IMR-90 (cell line): ENCODE results near the gene NDUFV3. TPM values are rescaled to one million over a fixed set of nuclear protein-coding genes. Genes with fewer than 3 reads are reported as not detected.

ENCODE experiments used
- ATAC-seq: fragments of 200-7000 bp; cut with Tn5 transposase; 2 replicates; pipeline ENCODE4 v1.9.1; 2020; ENCODE audit warnings: low read depth, mild to moderate bottlenecking, moderate library complexity
- BruUV-seq: library from RNA; stranded (reverse); fragments of 400-500 nt; replicated peaks from 2 replicates; lab custom pipeline; 2021; lab: Mats Ljungman, UMichigan
- CTCF ChIA-PET: fragments of 300-600 bp; formaldehyde crosslinking; extraction: SDS; loops from one replicate; lab custom pipeline; 2021; ENCODE audit warnings: antibody characterized with exemption; lab: Yijun Ruan, JAX
- POLR2A ChIA-PET: fragments of 300-600 bp; sonication (Branson Sonifier 250); formaldehyde crosslinking; loops from one replicate; lab custom pipeline; 2022; ENCODE audit warnings: antibody characterized with exemption; ENCODE audit not compliant: unreplicated experiment; lab: Charles Lee
- DNase-seq: peaks from one replicate; pipeline ENCODE4 v3.0.0; 2013
- H2AFZ ChIP-seq: replicated peaks from 2 replicates; pipeline ENCODE3; 2013; ENCODE audit warnings: low read length, mild to moderate bottlenecking; ENCODE audit not compliant: poor library complexity
- H2AK5ac ChIP-seq: 2 replicates; pipeline ENCODE4 v1.6.1; 2013; ENCODE audit warnings: low read depth, low read length, inconsistent platforms
- H2AK9ac ChIP-seq: replicated peaks from 2 replicates; pipeline ENCODE3; 2013; ENCODE audit warnings: mild to moderate bottlenecking, low read depth, low read length, moderate library complexity; ENCODE audit not compliant: poor library complexity
- H2BK120ac ChIP-seq: 2 replicates; pipeline ENCODE4 v1.6.1; 2013; ENCODE audit warnings: low read depth, low read length, inconsistent platforms
- H2BK15ac ChIP-seq: 3 replicates; pipeline ENCODE4 v1.6.1; 2013; ENCODE audit warnings: low read depth, low read length, inconsistent platforms
- H2BK20ac ChIP-seq: 2 replicates; pipeline ENCODE4 v1.6.1; 2013; ENCODE audit warnings: low read depth, mild to moderate bottlenecking, inconsistent platforms, low read length, moderate library complexity
- H2BK5ac ChIP-seq: 2 replicates; pipeline ENCODE4 v1.6.1; 2013; ENCODE audit warnings: mild to moderate bottlenecking, low read depth, low read length, inconsistent platforms; ENCODE audit not compliant: poor library complexity, severe bottlenecking
- H3K14ac ChIP-seq: replicated peaks from 2 replicates; pipeline ENCODE4 v1.6.1; 2013; ENCODE audit warnings: low read depth, low read length, inconsistent platforms
- H3K18ac ChIP-seq: 2 replicates; pipeline ENCODE4 v1.6.1; 2013; ENCODE audit warnings: low read depth, low read length, control low read depth
- H3K23ac ChIP-seq: 2 replicates; pipeline ENCODE4 v1.6.1; 2013; ENCODE audit warnings: low read depth, low read length, inconsistent platforms
- H3K27ac ChIP-seq: 2 replicates; pipeline ENCODE4 v1.5.1; 2013; ENCODE audit warnings: mild to moderate bottlenecking, control low read depth, low read length; ENCODE audit not compliant: insufficient read depth
- H3K27me3 ChIP-seq: 2 replicates; pipeline ENCODE4 v1.6.1; 2013; ENCODE audit warnings: low read length; ENCODE audit not compliant: control insufficient read depth, insufficient read depth
- H3K36me3 ChIP-seq: 2 replicates; pipeline ENCODE4 v1.6.1; 2013; ENCODE audit warnings: low read length, mixed read lengths; ENCODE audit not compliant: control insufficient read depth, insufficient read depth
- H3K4ac ChIP-seq: 2 replicates; pipeline ENCODE4 v1.6.1; 2013; ENCODE audit warnings: low read depth, low read length, inconsistent platforms
- H3K4me1 ChIP-seq: 2 replicates; pipeline ENCODE4 v1.6.1; 2013; ENCODE audit warnings: low read length, mixed read lengths; ENCODE audit not compliant: control insufficient read depth, insufficient read depth
- H3K4me2 ChIP-seq: 2 replicates; pipeline ENCODE4 v1.6.1; 2013; ENCODE audit warnings: low read depth, mild to moderate bottlenecking, control low read depth, low read length, moderate library complexity
- H3K4me3 ChIP-seq: 2 replicates; pipeline ENCODE4 v1.5.1; 2013; ENCODE audit warnings: low read depth, mild to moderate bottlenecking, control low read depth, low read length, moderate library complexity; ENCODE audit not compliant: insufficient read depth
- H3K56ac ChIP-seq: 2 replicates; pipeline ENCODE4 v1.6.1; 2013; ENCODE audit warnings: low read length, inconsistent platforms; ENCODE audit not compliant: insufficient read depth; ENCODE audit errors: extremely low read depth
- H3K79me1 ChIP-seq, 2 experiments: 2 replicates each; pipeline ENCODE4 v1.6.1; 2013; ENCODE audit warnings: low read length in 2 of 2, inconsistent platforms in 1 of 2, low read depth in 1 of 2
- H3K9ac ChIP-seq: 2 replicates; pipeline ENCODE4 v1.6.1; 2013; ENCODE audit warnings: low read depth, low read length, control low read depth
- H3K9me1 ChIP-seq: 2 replicates; pipeline ENCODE4 v1.6.1; 2013; ENCODE audit warnings: low read length, inconsistent platforms; ENCODE audit not compliant: insufficient read depth
- H3K9me3 ChIP-seq: 2 replicates; pipeline ENCODE4 v1.6.1; 2013; ENCODE audit warnings: low read length; ENCODE audit not compliant: control insufficient read depth, insufficient read depth
- H4K20me1 ChIP-seq: 2 replicates; pipeline ENCODE4 v1.6.1; 2013; ENCODE audit warnings: low read length, inconsistent platforms; ENCODE audit not compliant: insufficient read depth
- H4K5ac ChIP-seq: 2 replicates; pipeline ENCODE4 v1.6.1; 2013; ENCODE audit warnings: mild to moderate bottlenecking, low read depth, low read length, control low read depth
- H4K8ac ChIP-seq, 2 experiments: 2 replicates each; pipeline ENCODE4 v1.6.1; 2013; ENCODE audit warnings: low read depth in 2 of 2, low read length in 2 of 2, control low read depth in 1 of 2, inconsistent platforms in 1 of 2
- H4K91ac ChIP-seq: 2 replicates; pipeline ENCODE4 v1.6.1; 2013; ENCODE audit warnings: low read depth, low read length, inconsistent platforms; ENCODE audit not compliant: insufficient read depth
- CHD1 ChIP-seq: IDR thresholded peaks from 2 replicates; pipeline ENCODE4 v1.6.1; 2012; ENCODE audit warnings: low read depth, low read length, improper control_type of control experiment
- MAFK ChIP-seq: IDR thresholded peaks from 2 replicates; pipeline ENCODE4 v1.6.1; 2012; ENCODE audit warnings: low read depth, low read length, improper control_type of control experiment
- MXI1 ChIP-seq: IDR thresholded peaks from 2 replicates; pipeline ENCODE4 v1.6.1; 2012; ENCODE audit warnings: low read depth, mild to moderate bottlenecking, low read length, moderate library complexity, borderline replicate concordance
- NFE2L2 ChIP-seq: fragments of 150-350 bp; IDR thresholded peaks from 2 replicates; pipeline ENCODE4 v1.6.1; 2016; ENCODE audit warnings: low read depth, mild to moderate bottlenecking, low read length
- POLR2A ChIP-seq: IDR thresholded peaks from 2 replicates; pipeline ENCODE4 v1.6.1; 2012; ENCODE audit warnings: mild to moderate bottlenecking, low read depth, low read length
- RCOR1 ChIP-seq: IDR thresholded peaks from 2 replicates; pipeline ENCODE4 v1.6.1; 2012; ENCODE audit warnings: mild to moderate bottlenecking, low read length, improper control_type of control experiment; ENCODE audit not compliant: insufficient replicate concordance
- RFX5 ChIP-seq: IDR thresholded peaks from 2 replicates; pipeline ENCODE4 v1.8.0; 2012; ENCODE audit warnings: low read depth, mild to moderate bottlenecking, low read length, moderate library complexity
- SMC3 ChIP-seq: fragments of 150-350 bp; IDR thresholded peaks from 2 replicates; pipeline ENCODE4 v1.6.1; 2016; ENCODE audit warnings: low read depth, mild to moderate bottlenecking, antibody characterized with exemption, low read length, moderate library complexity
- WGBS, 2 experiments: methylation state at CpG; one replicate each; pipeline versions ENCODE4 v1.1.5 to v1.1.7; 2013; ENCODE audit warnings: missing lambda C conversion rate in 2 of 2; ENCODE audit not compliant: insufficient read length in 1 of 2; ENCODE audit errors: extremely low coverage in 2 of 2; 5-methylcytosine and 5-hydroxymethylcytosine counted together
- dilution Hi-C: fragments of 300-500 bp; cut with HindIII; formaldehyde crosslinking; loops from one replicate; pipeline ENCODE4 v1.14.3; 2018; ENCODE audit warnings: low sequenced_read_pairs; ENCODE audit not compliant: unreplicated experiment
- in situ Hi-C: fragments of 300-500 bp; cut with MboI; formaldehyde crosslinking; loops from 3 replicates; pipeline ENCODE4 v1.14.3; 2019; ENCODE audit warnings: low sequenced_read_pairs, inconsistent platforms, mixed read lengths
- intact Hi-C: fragments of 100-400 bp; cut with micrococcal nuclease; formaldehyde crosslinking; loops from 2 replicates; pipeline ENCODE4 v1.10.0; 2022
- polyA plus RNA-seq, 3 experiments: library from polyadenylated mRNA; depleted of rRNA; stranded (reverse); fragments of >200 nt; gene quantifications; 2 replicates each; pipeline ENCODE4 v1.2.3, GENCODE V29; 2012; ENCODE audit warnings: low replicate concordance in 1 of 3
- total RNA-seq: library from RNA; depleted of rRNA; stranded (reverse); fragments of >200 nt; gene quantifications from 2 replicates; pipeline ENCODE4 v1.2.3, GENCODE V29; 2012
- TF ChIP-seq, protein P1 (sequence below): fragments of 150-350 bp; IDR thresholded peaks from 2 replicates; pipeline ENCODE4 v1.6.1; 2017; ENCODE audit warnings: mild to moderate bottlenecking, antibody characterized with exemption, low read length, low read depth
- TF ChIP-seq, protein P2 (sequence below): fragments of 150-350 bp; IDR thresholded peaks from 2 replicates; pipeline ENCODE4 v1.6.1; 2016; ENCODE audit warnings: low read depth, mild to moderate bottlenecking, low read length, moderate library complexity, borderline replicate concordance
- TF ChIP-seq, protein P3 (sequence below): conservative IDR thresholded peaks from 2 replicates; pipeline ENCODE4 v1.5.1; 2012; ENCODE audit warnings: mild to moderate bottlenecking, low read depth, low read length, improper control_type of control experiment

NDUFV3 gene
- total and polyA plus RNA-seq, 2 of the 4 experiments (the other 2 are of a cell fraction): 38.5 to 55.6 TPM

DNA sequence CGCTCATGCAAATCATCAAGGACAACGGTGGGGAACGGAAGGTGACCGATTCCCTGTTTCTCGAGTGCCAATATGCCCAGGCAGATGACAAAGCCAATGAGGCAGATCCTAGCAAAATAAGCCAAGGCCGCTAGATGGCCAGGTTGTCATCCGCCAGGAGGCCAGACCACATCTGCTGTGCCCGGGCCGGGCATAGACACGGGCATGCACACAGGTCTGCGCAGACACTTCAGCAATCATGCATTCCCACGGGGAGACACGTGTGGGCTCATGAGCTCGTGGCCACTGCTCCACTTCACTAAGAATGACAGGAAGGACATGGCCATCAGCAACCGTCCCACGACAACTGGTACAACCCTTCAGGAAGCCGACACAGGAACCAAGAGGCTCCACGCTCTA lies 37.2 kb upstream of the NDUFV3 start:
- H3K9me3 ChIP-seq: no peaks in the 10 kb centered on the region
- no peak overlapping the region for H2AK9ac ChIP-seq
- no peak overlapping the region for H2BK15ac ChIP-seq
- TF ChIP-seq RCOR1 (no peak), SMC3 (no peak), MXI1 (no peak), NFE2L2 (no peak), CHD1 (no peak), POLR2A (no peak), RFX5 (no peak), MAFK (no peak)
- TF ChIP-seq, protein P1, sequence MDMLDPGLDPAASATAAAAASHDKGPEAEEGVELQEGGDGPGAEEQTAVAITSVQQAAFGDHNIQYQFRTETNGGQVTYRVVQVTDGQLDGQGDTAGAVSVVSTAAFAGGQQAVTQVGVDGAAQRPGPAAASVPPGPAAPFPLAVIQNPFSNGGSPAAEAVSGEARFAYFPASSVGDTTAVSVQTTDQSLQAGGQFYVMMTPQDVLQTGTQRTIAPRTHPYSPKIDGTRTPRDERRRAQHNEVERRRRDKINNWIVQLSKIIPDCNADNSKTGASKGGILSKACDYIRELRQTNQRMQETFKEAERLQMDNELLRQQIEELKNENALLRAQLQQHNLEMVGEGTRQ: no peak
- TF ChIP-seq, protein P2, sequence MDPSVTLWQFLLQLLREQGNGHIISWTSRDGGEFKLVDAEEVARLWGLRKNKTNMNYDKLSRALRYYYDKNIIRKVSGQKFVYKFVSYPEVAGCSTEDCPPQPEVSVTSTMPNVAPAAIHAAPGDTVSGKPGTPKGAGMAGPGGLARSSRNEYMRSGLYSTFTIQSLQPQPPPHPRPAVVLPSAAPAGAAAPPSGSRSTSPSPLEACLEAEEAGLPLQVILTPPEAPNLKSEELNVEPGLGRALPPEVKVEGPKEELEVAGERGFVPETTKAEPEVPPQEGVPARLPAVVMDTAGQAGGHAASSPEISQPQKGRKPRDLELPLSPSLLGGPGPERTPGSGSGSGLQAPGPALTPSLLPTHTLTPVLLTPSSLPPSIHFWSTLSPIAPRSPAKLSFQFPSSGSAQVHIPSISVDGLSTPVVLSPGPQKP: no peak
- TF ChIP-seq, protein P3, sequence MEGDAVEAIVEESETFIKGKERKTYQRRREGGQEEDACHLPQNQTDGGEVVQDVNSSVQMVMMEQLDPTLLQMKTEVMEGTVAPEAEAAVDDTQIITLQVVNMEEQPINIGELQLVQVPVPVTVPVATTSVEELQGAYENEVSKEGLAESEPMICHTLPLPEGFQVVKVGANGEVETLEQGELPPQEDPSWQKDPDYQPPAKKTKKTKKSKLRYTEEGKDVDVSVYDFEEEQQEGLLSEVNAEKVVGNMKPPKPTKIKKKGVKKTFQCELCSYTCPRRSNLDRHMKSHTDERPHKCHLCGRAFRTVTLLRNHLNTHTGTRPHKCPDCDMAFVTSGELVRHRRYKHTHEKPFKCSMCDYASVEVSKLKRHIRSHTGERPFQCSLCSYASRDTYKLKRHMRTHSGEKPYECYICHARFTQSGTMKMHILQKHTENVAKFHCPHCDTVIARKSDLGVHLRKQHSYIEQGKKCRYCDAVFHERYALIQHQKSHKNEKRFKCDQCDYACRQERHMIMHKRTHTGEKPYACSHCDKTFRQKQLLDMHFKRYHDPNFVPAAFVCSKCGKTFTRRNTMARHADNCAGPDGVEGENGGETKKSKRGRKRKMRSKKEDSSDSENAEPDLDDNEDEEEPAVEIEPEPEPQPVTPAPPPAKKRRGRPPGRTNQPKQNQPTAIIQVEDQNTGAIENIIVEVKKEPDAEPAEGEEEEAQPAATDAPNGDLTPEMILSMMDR: no peak
- BruUV-seq: no TSS peak
- no peak overlapping the region for H3K14ac ChIP-seq
- H2AFZ ChIP-seq: no peak overlapping the region
- no peak overlapping the region for H2BK20ac ChIP-seq
- no peak overlapping the region for H2BK120ac ChIP-seq
- no peak overlapping the region for H3K4ac ChIP-seq
- no peak overlapping the region for H2BK5ac ChIP-seq
- intact Hi-C loops (no loop called here), dilution Hi-C loops (no loop called here), in situ Hi-C loops (loop anchor here (25.0 kb wide), 1 partner anchor 94 kb away; no protein-coding TSS in a partner anchor)
- no peak overlapping the region for H4K5ac ChIP-seq
- no peak overlapping the region for H2AK5ac ChIP-seq
- H3K9me1 ChIP-seq: no peaks in the 10 kb centered on the region
- peaks cover 16% of the 10 kb centered on the region for H4K20me1 ChIP-seq
- no peak overlapping the region for H4K91ac ChIP-seq
- no peak overlapping the region for H4K8ac ChIP-seq
- ChIA-PET CTCF (no interaction called here), POLR2A (no interaction called here)
- ATAC-seq (no peak), DNase-seq (no peak)
- no peaks in the 10 kb centered on the region for H3K4me1 ChIP-seq
- no peak overlapping the region for H3K56ac ChIP-seq
- H3K18ac ChIP-seq: no peak overlapping the region
- no peaks in the 10 kb centered on the region for H3K27me3 ChIP-seq
- H3K4me3 ChIP-seq: no peak overlapping the region
- H3K36me3 ChIP-seq: peaks cover 67% of the 10 kb centered on the region
- no peak overlapping the region for H3K4me2 ChIP-seq
- 90% methylated on average over 10 of the region's 18 CpGs; no CpG with 5 or more reads in 1 of the 2 experiments for WGBS, 2 experiments
- H3K9ac ChIP-seq: no peak overlapping the region
- H3K27ac ChIP-seq: no peak overlapping the region
- peaks cover 6 to 16% of the 10 kb centered on the region in 2 experiments; a peak in 3 of 4 replicates for H3K79me1 ChIP-seq
- no peak overlapping the region for H3K23ac ChIP-seq
